SK-N-SH treated with all-trans-retinoic acid at 6 μM for 48 hours (cell line): ENCODE measurements around the gene OR8G1.

Experiments
- CSDC2 ChIP-seq: fragments of 250-450 bp; sonication (Bioruptor Pico); IDR thresholded peaks from 2 replicates; pipeline ENCODE4 v1.5.0; 2020; ENCODE audit warnings: mild to moderate bottlenecking, moderate library complexity
- ESRRG ChIP-seq: fragments of 250-450 bp; sonication (Bioruptor Pico); IDR thresholded peaks from 2 replicates; pipeline ENCODE4 v1.6.1; 2021; ENCODE audit warnings: mild to moderate bottlenecking
- ISL1 ChIP-seq: fragments of 250-450 bp; sonication (Bioruptor Pico); IDR thresholded peaks from 2 replicates; pipeline ENCODE4 v2.1.2; 2022; ENCODE audit warnings: mild to moderate bottlenecking, moderate library complexity
- PATZ1 ChIP-seq: fragments of 250-450 bp; sonication (Bioruptor Pico); IDR thresholded peaks from 2 replicates; pipeline ENCODE4 v1.8.0; 2020; ENCODE audit warnings: mild to moderate bottlenecking, moderate library complexity, borderline replicate concordance
- PPARA ChIP-seq: fragments of 250-450 bp; sonication (Bioruptor Pico); IDR thresholded peaks from 2 replicates; pipeline ENCODE4 v1.5.0; 2020; ENCODE audit warnings: mild to moderate bottlenecking, borderline replicate concordance
- TCF4 ChIP-seq: fragments of 250-450 bp; sonication (Bioruptor Pico); IDR thresholded peaks from 2 replicates; pipeline ENCODE4 v1.8.0; 2021; ENCODE audit warnings: mild to moderate bottlenecking, moderate library complexity, borderline replicate concordance
- ZFP3 ChIP-seq: fragments of 250-450 bp; sonication (Bioruptor Pico); IDR thresholded peaks from 2 replicates; pipeline ENCODE4 v1.5.0; 2020; ENCODE audit warnings: mild to moderate bottlenecking, moderate library complexity

GRCh38 chr11:124277207-124277606 lies 36.3 kb downstream of the OR8G1 start:
- TF ChIP-seq TCF4 (CRISPR knock-in tag) (no peak), ISL1 (CRISPR knock-in tag) (no peak), PATZ1 (CRISPR knock-in tag) (no peak), PPARA (no peak), ZFP3 (CRISPR knock-in tag) (no peak), CSDC2 (CRISPR knock-in tag) (no peak), ESRRG (CRISPR knock-in tag) (no peak)
